Upper lobe of right lung (tissue), 1 donor: ENCODE data around the gene HSF2BP. TPM values are rescaled to one million over a fixed set of nuclear protein-coding genes. Genes with fewer than 3 reads are reported as not detected.

Experiments
- ATAC-seq: fragments of 200-7000 bp; cut with Tn5 transposase; one replicate; pipeline ENCODE4 v1.9.1; 2020; ENCODE audit warnings: mild to moderate bottlenecking, moderate library complexity
- DNase-seq: peaks from one replicate; pipeline ENCODE4 v3.0.0-alpha.2; 2020
- H3K27ac ChIP-seq: fragments of 200-600 bp; one replicate; pipeline ENCODE4 v1.8.0; 2022
- H3K27me3 ChIP-seq: fragments of 200-600 bp; one replicate; pipeline ENCODE4 v1.8.0; 2022; ENCODE audit warnings: mild to moderate bottlenecking
- H3K36me3 ChIP-seq: fragments of 200-600 bp; one replicate; pipeline ENCODE4 v1.8.0; 2022
- H3K4me1 ChIP-seq: fragments of 200-600 bp; one replicate; pipeline ENCODE4 v1.8.0; 2022
- H3K4me3 ChIP-seq: fragments of 200-600 bp; one replicate; pipeline ENCODE4 v1.8.0; 2022; ENCODE audit warnings: mild to moderate bottlenecking
- H3K9me3 ChIP-seq: fragments of 200-600 bp; one replicate; pipeline ENCODE4 v1.8.0; 2022
- intact Hi-C: fragments of 100-400 bp; cut with DNase I; formaldehyde crosslinking; loops from one replicate; pipeline ENCODE4 v1.11.0; 2022
- total RNA-seq: library from RNA; stranded (reverse); fragmentation: NEBNext Ultra II Directional; extraction: Animal tissue kit (Norgen Biotek cat#: 25700); gene quantifications from one replicate; pipeline ENCODE4 v1.2.1, GENCODE V29; 2021
- TF ChIP-seq, protein P1 (sequence below): fragments of 200-600 bp; IDR thresholded peaks from one replicate; pipeline ENCODE4 v1.8.0; 2022; ENCODE audit warnings: antibody characterized with exemption
- donor health status: DM: no; HTN: yes; CAD: no; lungs with severe emphysema.

HSF2BP gene
- total RNA-seq, 1 donor from 2014 or later, result 0.41 TPM

GRCh38 chr21:43581453-43581852 is 77.8 kb downstream of the HSF2BP start:
- no peaks in the 10 kb centered on the region for H3K27me3 ChIP-seq
- no peak for DNase-seq
- no peak overlapping the region for H3K4me3 ChIP-seq
- intact Hi-C loops, result no loop called here
- no peaks in the 10 kb centered on the region for H3K9me3 ChIP-seq
- no peaks in the 10 kb centered on the region for H3K36me3 ChIP-seq
- peaks cover 11% of the 10 kb centered on the region for H3K4me1 ChIP-seq
- H3K27ac ChIP-seq, result no peak overlapping the region
- ATAC-seq, result no peak
- TF ChIP-seq, protein P1, sequence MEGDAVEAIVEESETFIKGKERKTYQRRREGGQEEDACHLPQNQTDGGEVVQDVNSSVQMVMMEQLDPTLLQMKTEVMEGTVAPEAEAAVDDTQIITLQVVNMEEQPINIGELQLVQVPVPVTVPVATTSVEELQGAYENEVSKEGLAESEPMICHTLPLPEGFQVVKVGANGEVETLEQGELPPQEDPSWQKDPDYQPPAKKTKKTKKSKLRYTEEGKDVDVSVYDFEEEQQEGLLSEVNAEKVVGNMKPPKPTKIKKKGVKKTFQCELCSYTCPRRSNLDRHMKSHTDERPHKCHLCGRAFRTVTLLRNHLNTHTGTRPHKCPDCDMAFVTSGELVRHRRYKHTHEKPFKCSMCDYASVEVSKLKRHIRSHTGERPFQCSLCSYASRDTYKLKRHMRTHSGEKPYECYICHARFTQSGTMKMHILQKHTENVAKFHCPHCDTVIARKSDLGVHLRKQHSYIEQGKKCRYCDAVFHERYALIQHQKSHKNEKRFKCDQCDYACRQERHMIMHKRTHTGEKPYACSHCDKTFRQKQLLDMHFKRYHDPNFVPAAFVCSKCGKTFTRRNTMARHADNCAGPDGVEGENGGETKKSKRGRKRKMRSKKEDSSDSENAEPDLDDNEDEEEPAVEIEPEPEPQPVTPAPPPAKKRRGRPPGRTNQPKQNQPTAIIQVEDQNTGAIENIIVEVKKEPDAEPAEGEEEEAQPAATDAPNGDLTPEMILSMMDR, result no peak

DNA sequence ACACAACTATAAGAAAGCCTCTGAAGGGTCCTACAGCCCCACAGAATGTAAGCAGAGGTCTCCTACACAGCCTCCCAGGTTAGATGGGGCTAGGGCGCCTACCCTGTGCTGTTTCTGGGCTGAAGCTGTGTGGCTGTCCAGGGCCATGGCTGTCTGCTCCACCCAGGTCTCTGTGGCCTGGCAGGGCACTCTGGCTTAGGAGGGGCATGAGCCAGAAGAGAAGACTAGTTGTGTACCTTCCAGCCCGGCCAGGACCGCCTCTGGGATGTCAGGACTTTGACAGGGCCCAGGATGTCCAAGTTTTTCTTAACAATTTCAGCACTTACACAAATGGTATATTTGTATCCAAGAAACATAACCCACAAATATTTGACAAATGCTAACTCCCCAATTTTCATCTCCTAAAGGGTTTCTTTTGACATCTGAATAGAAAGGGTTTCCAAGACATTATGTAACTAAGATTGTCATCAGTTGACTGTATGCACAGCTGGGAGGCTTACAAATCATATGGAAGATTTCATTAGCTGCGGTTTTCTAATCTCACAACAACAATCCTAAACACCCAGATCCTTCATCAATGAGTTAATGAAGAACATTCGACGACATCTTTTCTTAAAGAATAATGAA is 80.5 kb downstream of the HSF2BP start:
- no peak for DNase-seq
- H3K27me3 ChIP-seq, result no peaks in the 10 kb centered on the region
- no peak overlapping the region for H3K4me3 ChIP-seq
- H3K4me1 ChIP-seq, result peaks cover 11% of the 10 kb centered on the region
- peak; percentile 22 for ATAC-seq
- no peak overlapping the region for H3K27ac ChIP-seq
- no peaks in the 10 kb centered on the region for H3K9me3 ChIP-seq
- intact Hi-C loops, result no loop called here
- H3K36me3 ChIP-seq, result no peaks in the 10 kb centered on the region
- TF ChIP-seq, protein P1, result no peak

GRCh38 chr21:43575473-43575844 is 83.8 kb downstream of the HSF2BP start:
- intact Hi-C loops, result no loop called here
- TF ChIP-seq, protein P1, result no peak
- H3K36me3 ChIP-seq, result no peaks in the 10 kb centered on the region
- no peaks in the 10 kb centered on the region for H3K9me3 ChIP-seq
- DNase-seq (no peak), ATAC-seq (peak; percentile 38)
- H3K27me3 ChIP-seq, result no peaks in the 10 kb centered on the region
- peak overlapping the region; percentile 60 for H3K27ac ChIP-seq
- H3K4me1 ChIP-seq, result peaks cover 11% of the 10 kb centered on the region
- no peak overlapping the region for H3K4me3 ChIP-seq

DNA sequence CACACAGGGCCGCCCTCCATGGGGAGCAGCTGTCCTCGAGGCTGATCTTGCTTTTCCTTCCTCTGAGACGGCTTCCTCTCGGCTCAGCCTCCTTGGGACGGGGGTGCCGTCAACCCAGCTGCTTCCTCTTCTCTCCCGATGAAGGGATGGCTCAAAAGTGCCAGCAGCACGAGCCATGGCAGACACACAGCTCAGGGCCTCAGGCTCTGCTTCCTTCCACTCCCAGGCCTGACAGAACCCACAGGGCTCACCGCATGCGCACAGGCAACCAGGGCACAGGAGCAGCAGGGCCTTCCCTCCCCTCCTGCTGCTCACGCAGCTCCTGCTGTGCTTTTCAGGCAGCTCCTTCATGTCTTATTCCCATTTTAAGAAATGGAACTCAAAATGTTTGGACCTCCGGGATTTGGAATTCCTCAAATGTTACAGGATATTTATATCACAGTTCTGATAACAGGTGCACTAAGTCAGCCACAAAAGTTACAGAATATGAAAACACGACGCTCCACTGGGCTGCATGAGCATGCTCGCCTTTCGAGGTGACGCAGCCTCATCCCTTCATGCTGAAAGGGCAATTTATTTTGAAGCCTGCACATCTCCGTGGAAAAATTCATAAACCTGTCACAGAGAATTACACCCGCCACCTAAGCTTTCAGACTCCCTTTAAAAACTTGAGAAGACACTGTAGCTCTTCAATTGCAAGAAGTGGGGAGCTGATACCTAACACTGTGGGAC is 84.4 kb downstream of the HSF2BP start:
- peaks cover 11% of the 10 kb centered on the region for H3K4me1 ChIP-seq
- H3K9me3 ChIP-seq, result no peaks in the 10 kb centered on the region
- no peaks in the 10 kb centered on the region for H3K36me3 ChIP-seq
- ATAC-seq (peak; percentile 76), DNase-seq (peak; percentile 71)
- TF ChIP-seq, protein P1, result no peak
- H3K4me3 ChIP-seq, result no peak overlapping the region
- H3K27ac ChIP-seq, result peak overlapping the region; percentile 60
- intact Hi-C loops, result no loop called here
- H3K27me3 ChIP-seq, result no peaks in the 10 kb centered on the region

DNA sequence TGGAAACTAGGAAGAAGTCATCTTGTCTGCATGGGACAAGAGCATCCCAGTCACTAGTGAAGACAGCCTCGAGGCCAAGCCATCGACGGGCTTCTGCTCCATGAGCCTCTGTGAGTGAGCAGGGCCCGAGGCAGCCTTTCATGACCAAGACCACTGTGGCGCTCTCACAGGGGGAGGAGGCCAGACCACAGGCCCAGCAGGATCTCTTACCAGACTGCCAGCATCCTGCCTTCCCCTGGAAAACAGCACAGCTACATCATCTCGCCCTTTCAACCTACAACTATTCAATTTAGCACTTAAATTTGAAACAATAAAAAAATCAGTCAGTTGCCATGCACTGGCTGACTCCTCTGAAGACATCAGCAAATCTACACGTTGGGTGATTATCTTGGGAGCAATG is 85.4 kb downstream of the HSF2BP start:
- no peak for ATAC-seq
- TF ChIP-seq, protein P1, result no peak
- Histone ChIP-seq H3K27ac (no peak overlapping the region), H3K4me1 (peaks cover 11% of the 10 kb centered on the region), H3K36me3 (no peaks in the 10 kb centered on the region), H3K9me3 (no peaks in the 10 kb centered on the region), H3K27me3 (no peaks in the 10 kb centered on the region), H3K4me3 (no peak overlapping the region)
- DNase-seq, result no peak
- intact Hi-C loops, result no loop called here
